Gastroesophageal sphincter (tissue), 4 donors: Measurements from ENCODE around the gene ACAA2. TPM values are rescaled to one million over a fixed set of nuclear protein-coding genes. Genes with fewer than 3 reads are reported as not detected.

Experiments
- ATAC-seq: fragments of 150-250 bp; one replicate; pipeline ENCODE4 v1.9.1; 2016; ENCODE audit warnings: mild to moderate bottlenecking, moderate library complexity
- H3K27ac ChIP-seq, 4 donors: fragments of 200-600 bp; sonication (generic) in 3 of 4; 1 replicate in 3 of 4; 2 replicates in 1 of 4; pipeline ENCODE4 v1.5.1; 2016 to 2019
- H3K27me3 ChIP-seq: fragments of 200-600 bp; sonication (generic); one replicate; pipeline ENCODE4 v1.5.1; 2019
- H3K36me3 ChIP-seq, 2 donors: fragments of 200-600 bp; sonication (generic); one replicate each; pipeline ENCODE4 v1.5.1; 2019; ENCODE audit warnings: control low read depth in 1 of 2
- H3K4me1 ChIP-seq, 3 donors: fragments of 200-600 bp; sonication (generic); 1 replicate in 2 of 3; 2 replicates in 1 of 3; pipeline ENCODE4 v1.5.1; 2016 to 2019; ENCODE audit warnings: control low read depth in 2 of 3
- H3K4me3 ChIP-seq, 2 donors: fragments of 200-600 bp; sonication (generic); one replicate each; pipeline ENCODE4 v1.5.1; 2019; ENCODE audit warnings: mild to moderate bottlenecking in 1 of 2, moderate library complexity in 1 of 2
- H3K9me3 ChIP-seq, 3 donors: fragments of 200-600 bp; sonication (generic); one replicate each; pipeline ENCODE4 v1.5.1; 2017 to 2019; ENCODE audit warnings: control low read depth in 2 of 3
- CTCF ChIP-seq, 4 experiments: fragments of 200-600 bp in 2 of 4; fragments of 450-650 bp in 2 of 4; sonication (generic) in 1 of 4; IDR thresholded peaks; one replicate each; pipeline ENCODE4 v1.5.1; 2017 to 2019; ENCODE audit warnings: antibody characterized with exemption in 4 of 4, mild to moderate bottlenecking in 2 of 4, moderate library complexity in 2 of 4
- EP300 ChIP-seq: sonication (generic); formaldehyde crosslinking; IDR thresholded peaks from one replicate; pipeline ENCODE4 v1.6.1; 2017; ENCODE audit warnings: antibody characterized with exemption, mild to moderate bottlenecking
- POLR2A ChIP-seq, 2 donors: fragments of 450-650 bp; IDR thresholded peaks; one replicate each; pipeline ENCODE4 v1.6.1; 2017; ENCODE audit warnings: antibody characterized with exemption in 2 of 2, mild to moderate bottlenecking in 2 of 2, moderate library complexity in 1 of 2
- POLR2AphosphoS5 ChIP-seq: sonication (generic); formaldehyde crosslinking; IDR thresholded peaks from one replicate; pipeline ENCODE4 v1.6.1; 2017; ENCODE audit warnings: antibody characterized with exemption
- WGBS, 2 donors: methylation state at CpG; one replicate each; pipeline ENCODE4 v1.1.5; 2018; ENCODE audit warnings: low coverage in 1 of 2; 5-methylcytosine and 5-hydroxymethylcytosine counted together
- total RNA-seq, 4 donors: library from RNA; depleted of rRNA; stranded (reverse); fragments of >200 nt; gene quantifications; one replicate each; pipeline ENCODE4 v1.1.0, GENCODE V29; 2016

The ACAA2 gene
- total RNA-seq, 4 donors from 2014 or later, result 62.3 to 92.3 (median 81.9) TPM

- Histone ChIP-seq H3K36me3 (no peaks in the 10 kb centered on the region), H3K27ac (no peak overlapping the region), H3K27me3 (peaks cover 55% of the 10 kb centered on the region), H3K4me3 (no peak overlapping the region), H3K9me3 (no peaks in the 10 kb centered on the region), H3K4me1 (peaks cover 0 to 25% (median 6%) of the 10 kb centered on the region in 3 donors)
- TF ChIP-seq POLR2AphosphoS5 (no peak), CTCF (IDR thresholded peaks at IDR 0.05) (no peak), POLR2A (IDR thresholded peaks at IDR 0.05) (no peak), EP300 (no peak)
- no peak for ATAC-seq
- no CpG with 5 or more reads among the region's 6 CpGs for WGBS, 2 donors
Observed at GRCh38 chr18:49845629-49846360, 32.5 kb upstream of the ACAA2 start.

- 71 to 75% methylated on average over 1 of the region's 1 CpG for WGBS, 2 donors
- H3K4me1 ChIP-seq, result peaks cover 0 to 25% (median 5%) of the 10 kb centered on the region in 3 donors
- H3K9me3 ChIP-seq, result no peaks in the 10 kb centered on the region
- H3K4me3 ChIP-seq, result no peak overlapping the region
- H3K36me3 ChIP-seq, result no peaks in the 10 kb centered on the region
- peaks cover 46% of the 10 kb centered on the region for H3K27me3 ChIP-seq
- no peak for TF ChIP-seq EP300
- no peak for ATAC-seq
- no peak overlapping the region for H3K27ac ChIP-seq
Observed at GRCh38 chr18:49844903-49845302, 31.6 kb upstream of the ACAA2 start.

- H3K9me3 ChIP-seq, result no peaks in the 10 kb centered on the region
- no peak for TF ChIP-seq EP300
- no peak for TF ChIP-seq POLR2AphosphoS5
- no peak for TF ChIP-seq POLR2A (IDR thresholded peaks at IDR 0.05)
- no peak for TF ChIP-seq CTCF (IDR thresholded peaks at IDR 0.05)
- peaks cover 0 to 18% (median 0%) of the 10 kb centered on the region in 3 donors for H3K4me1 ChIP-seq
- no peak for ATAC-seq
- H3K27ac ChIP-seq, result no peak overlapping the region
- H3K4me3 ChIP-seq, result no peak overlapping the region
- H3K27me3 ChIP-seq, result peaks cover 37% of the 10 kb centered on the region
- 71 to 100% methylated on average over 1 to 4 of the region's 6 CpGs for WGBS, 2 donors
- no peaks in the 10 kb centered on the region for H3K36me3 ChIP-seq
Observed at GRCh38 chr18:49843778-49844625, 30.7 kb upstream of the ACAA2 start.

- H3K27ac ChIP-seq, result no peak overlapping the region
- WGBS, 2 donors, result 71 to 100% methylated on average over 1 to 7 of the region's 10 CpGs
- no peak overlapping the region for H3K4me3 ChIP-seq
- H3K4me1 ChIP-seq, result peaks cover 0 to 18% (median 0%) of the 10 kb centered on the region in 3 donors
- H3K36me3 ChIP-seq, result no peaks in the 10 kb centered on the region
- H3K9me3 ChIP-seq, result no peaks in the 10 kb centered on the region
- no peak for ATAC-seq
- peaks cover 28% of the 10 kb centered on the region for H3K27me3 ChIP-seq
- no peak for TF ChIP-seq EP300
- no peak for TF ChIP-seq POLR2A (IDR thresholded peaks at IDR 0.05)
- no peak for TF ChIP-seq CTCF (IDR thresholded peaks at IDR 0.05)
- no peak for TF ChIP-seq POLR2AphosphoS5
Observed at GRCh38 chr18:49843131-49843530, 29.8 kb upstream of the ACAA2 start.

- TF ChIP-seq POLR2AphosphoS5 (no peak), EP300 (no peak), POLR2A (IDR thresholded peaks at IDR 0.05) (no peak), CTCF (IDR thresholded peaks at IDR 0.05) (no peak)
- Histone ChIP-seq H3K4me3 (no peak overlapping the region), H3K27ac (no peak overlapping the region), H3K27me3 (peaks cover 23% of the 10 kb centered on the region), H3K4me1 (peaks cover 0 to 18% (median 0%) of the 10 kb centered on the region in 3 donors), H3K9me3 (no peaks in the 10 kb centered on the region), H3K36me3 (no peaks in the 10 kb centered on the region)
- no CpG with 5 or more reads among the region's 4 CpGs for WGBS, 2 donors
- ATAC-seq, result no peak
Observed at GRCh38 chr18:49842656-49843055, 29.3 kb upstream of the ACAA2 start.
